Right lung (tissue), 5 donors: ENCODE measurements around the gene AQP2. TPM values are rescaled to one million over a fixed set of nuclear protein-coding genes. Genes with fewer than 3 reads are reported as not detected.

Experiments used
- DNase-seq, 2 donors: peaks; one replicate each; pipeline ENCODE4 v3.0.0-alpha.2; 2013
- polyA plus RNA-seq, 5 donors: library from polyadenylated mRNA; unstranded; fragments of 120-200 nt; gene quantifications; one replicate each; pipeline versions ENCODE4 v1.2.1 to v1.2.3, GENCODE V29; 2013; ENCODE audit warnings: inconsistent platforms in 1 of 5, low replicate concordance in 1 of 5; ENCODE audit not compliant: insufficient read length in 5 of 5, insufficient read depth in 1 of 5

Gene AQP2
- polyA plus RNA-seq, 5 donors: 0.11 to 0.58 (median 0.17) TPM

- no peak for DNase-seq
Measured at GRCh38 chr12:49967777-49968250, 17.3 kb downstream of the AQP2 start.

DNA sequence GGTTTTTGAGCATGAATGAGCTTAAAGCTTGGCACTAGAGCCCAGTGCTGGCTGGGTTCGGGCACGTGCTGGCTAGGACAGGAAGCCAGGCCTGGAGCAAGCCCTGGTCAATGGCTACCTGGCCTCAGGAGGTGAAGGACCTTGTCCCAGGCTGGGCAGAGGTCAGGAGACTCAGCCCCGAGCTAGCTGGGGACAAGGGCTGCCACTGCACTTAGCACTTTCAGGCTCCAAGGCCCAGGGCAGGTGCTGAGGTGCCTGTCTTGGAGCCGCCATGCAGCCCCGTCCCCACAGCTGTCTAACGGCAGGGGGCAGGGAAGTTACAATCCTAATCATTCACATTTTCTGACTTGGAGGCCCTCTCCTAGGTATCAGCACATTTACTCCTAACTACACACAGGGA lies 17.9 kb downstream of the AQP2 start:
- DNase-seq: no peak

DNA sequence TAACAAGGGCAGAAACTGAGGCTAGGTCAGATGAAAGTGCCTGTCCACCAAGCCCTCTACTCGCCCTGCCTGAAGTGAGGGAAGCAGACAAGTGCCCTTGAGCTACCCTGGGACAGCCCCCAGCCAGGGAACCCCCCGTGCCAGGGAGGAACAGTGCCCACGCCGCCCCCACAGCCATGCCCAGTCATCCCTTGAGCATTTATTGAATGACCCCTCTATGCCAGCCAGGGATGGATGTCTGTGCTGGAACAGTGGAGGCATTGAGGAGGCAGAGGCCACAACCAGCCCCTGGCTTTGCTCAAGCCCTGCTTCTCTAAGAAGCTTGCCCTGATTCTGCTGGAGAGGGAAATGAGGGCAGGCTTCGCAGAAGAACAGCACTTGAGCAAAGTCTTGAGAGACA lies 18.5 kb downstream of the AQP2 start:
- DNase-seq: no peak

- DNase-seq: no peak
Measured at GRCh38 chr12:49969651-49970429, 19.3 kb downstream of the AQP2 start.

GRCh38 chr12:49970658-49971057 lies 20.1 kb downstream of the AQP2 start:
- DNase-seq: no peak

- no peak for DNase-seq
Measured at GRCh38 chr12:49971141-49971540, 20.6 kb downstream of the AQP2 start.

DNA sequence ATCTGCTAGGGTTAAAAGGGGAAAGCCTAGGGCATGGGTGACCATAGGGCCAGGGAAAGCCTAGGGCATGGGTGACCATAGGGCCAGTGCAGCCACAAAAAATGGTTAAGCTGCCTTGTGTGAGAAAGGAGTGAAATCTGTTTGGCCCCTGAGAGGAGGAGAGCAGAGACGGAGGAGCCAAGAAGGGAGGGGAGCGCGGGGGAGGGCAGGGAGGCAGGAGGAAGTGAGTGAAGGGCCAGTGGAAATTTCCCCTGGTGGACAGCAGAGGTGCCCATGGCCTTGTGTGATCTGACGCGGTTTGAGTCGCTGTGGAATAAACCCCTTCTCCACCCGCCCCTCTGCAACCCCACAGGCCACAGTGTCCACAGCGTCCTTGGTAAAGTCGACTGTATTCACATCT lies 21.6 kb downstream of the AQP2 start:
- no peak for DNase-seq

DNA sequence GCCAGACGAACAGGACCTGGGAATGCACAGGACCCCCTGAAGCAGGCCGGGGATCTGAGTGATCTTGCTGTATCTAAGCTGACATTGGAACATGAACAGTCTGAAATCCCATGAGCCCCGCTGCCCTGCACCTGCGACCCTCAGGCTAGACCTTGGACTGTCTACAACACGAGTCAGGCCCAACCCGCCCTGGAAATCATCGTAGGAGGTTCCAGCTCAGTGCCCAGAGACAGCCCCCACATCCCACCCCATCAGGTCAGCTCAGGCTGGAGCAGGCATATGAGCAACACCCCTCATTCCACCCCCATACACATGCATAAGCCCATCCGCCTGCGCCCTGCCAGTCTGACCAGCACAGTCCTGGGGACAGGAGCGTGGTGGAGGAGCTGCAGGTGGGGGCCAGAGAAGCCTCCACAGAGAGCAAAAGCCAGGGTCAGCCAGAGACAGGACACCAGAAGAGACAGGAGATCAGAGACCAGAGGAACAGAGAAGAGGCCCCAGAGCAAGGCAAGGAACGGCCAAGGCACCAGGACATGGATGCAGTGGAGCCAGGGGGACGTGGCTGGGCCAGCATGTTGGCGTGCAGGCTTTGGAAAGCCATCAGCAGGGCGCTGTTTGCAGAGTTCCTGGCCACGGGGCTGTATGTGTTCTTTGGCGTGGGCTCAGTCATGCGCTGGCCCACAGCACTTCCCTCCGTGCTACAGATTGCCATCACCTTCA lies 22.3 kb downstream of the AQP2 start, which contains the start of gene AQP6:
AQP6 (plus strand) TSS at position 307 of the 720 bp plus-strand sequence; CDS start at position 534, 227 bp downstream.
- DNase-seq: no peak

DNA sequence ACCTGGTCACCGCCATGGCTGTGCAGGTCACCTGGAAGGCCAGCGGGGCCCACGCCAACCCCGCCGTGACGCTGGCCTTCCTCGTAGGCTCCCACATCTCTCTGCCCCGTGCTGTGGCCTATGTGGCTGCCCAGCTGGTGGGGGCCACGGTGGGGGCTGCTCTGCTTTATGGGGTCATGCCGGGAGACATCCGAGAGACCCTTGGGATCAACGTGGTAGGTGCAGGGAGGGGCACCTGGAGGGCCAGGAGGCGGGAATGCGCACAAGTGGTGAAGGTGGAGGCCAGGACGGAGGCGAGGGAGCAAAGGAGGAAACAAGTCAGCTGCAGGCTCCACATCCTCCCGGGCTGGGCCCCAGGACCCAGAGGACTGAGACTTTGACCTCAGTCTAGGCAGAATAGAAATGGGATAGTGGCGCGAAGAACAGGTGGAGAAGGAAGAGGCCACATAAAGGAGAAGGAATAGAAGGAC lies 22.9 kb downstream of the AQP2 start:
- no peak for DNase-seq

- peak in 1 of 2 donors; percentile 60 for DNase-seq
Measured at GRCh38 chr12:49974231-49974675, 23.7 kb downstream of the AQP2 start.

GRCh38 chr12:49974677-49975317 lies 24.3 kb downstream of the AQP2 start:
- DNase-seq: no peak

GRCh38 chr12:49975318-49975761 lies 24.8 kb downstream of the AQP2 start:
- no peak for DNase-seq

GRCh38 chr12:49976557-49976956 lies 26.0 kb downstream of the AQP2 start:
- no peak for DNase-seq

DNA sequence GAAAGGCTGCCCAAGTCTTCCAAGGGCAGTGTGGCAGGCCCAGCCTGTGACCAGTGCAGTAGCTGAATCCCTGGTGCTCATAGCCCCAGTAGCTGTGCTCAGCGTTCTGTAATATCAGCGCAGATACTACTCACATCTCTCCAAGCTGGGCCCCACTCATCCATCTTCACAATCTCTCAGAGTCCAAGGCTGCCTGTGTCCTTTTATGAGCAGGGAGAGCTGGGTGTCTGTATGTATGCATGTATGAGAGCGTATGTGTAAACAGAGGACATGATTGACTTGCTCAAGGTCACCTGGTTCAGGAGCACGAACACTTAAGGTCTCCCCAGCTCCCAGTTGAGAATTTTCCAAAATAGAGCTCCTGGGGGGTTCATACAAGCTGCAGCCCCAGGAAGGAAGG lies 27.6 kb downstream of the AQP2 start:
- no peak for DNase-seq

- no peak for DNase-seq
Measured at GRCh38 chr12:49979016-49979586, 28.6 kb downstream of the AQP2 start.

GRCh38 chr12:49979791-49980190 lies 29.3 kb downstream of the AQP2 start:
- DNase-seq: no peak

GRCh38 chr12:49980501-49981349 lies 30.2 kb downstream of the AQP2 start:
- no peak for DNase-seq

DNA sequence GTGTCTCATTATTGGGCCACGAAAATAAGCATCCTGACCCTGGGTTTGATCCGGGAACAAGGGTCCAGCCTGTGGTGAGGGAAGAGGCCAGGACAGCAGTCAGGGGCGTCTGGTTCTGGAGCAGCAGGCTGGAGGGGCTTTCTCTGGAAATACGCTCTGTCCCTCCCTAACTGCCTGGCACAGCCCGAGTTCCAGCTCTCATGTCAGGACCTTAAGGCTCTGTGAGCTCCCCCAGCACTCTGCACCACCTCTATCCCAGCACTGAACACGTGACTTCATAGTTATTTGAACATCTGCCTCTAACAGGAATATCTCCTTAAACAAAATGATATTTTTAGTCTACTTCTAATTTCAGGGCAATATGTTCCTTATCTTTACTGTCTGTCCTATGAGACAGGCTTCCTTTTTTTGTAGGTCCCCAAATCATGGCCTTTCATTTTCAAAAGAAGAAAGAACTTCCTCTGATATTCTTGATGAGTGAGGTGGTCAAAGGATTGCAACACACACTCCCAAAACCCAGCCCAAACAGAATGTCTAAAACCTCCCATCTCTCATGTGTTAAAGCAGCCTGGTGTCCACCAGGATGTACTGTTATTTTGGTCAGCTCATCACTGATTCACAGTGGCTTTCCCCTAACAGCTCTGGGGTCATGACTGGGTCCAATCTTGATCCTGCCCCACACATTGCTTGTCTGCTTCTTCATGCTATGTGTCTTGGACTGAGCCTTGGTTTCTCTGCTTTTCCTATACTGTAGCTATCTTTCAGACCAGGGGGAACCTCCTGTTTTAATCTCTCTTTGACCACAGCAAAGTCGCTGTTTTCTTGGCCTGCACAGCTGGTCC lies 31.9 kb downstream of the AQP2 start:
- DNase-seq: no peak

DNA sequence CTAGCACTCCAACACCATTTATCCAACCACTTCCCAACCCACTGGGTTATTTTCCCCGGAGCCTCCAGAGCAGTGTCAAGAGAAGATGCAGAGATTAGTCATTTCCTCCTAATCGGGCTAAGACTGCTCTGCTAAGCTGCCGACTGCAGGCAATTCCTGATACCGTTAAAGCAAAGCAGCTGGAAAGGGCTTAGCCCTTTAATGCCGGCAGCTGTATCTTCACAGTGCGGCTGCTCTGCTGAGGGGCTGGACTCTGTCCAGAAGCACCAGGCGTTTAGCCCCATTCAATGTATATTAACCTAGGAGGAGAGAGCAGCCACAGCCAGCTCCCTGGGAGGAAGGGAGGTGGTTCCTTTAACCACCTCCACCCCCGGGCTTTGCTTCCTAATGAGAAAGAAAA lies 33.4 kb downstream of the AQP2 start:
- peak; percentile 75 to 78 for DNase-seq
